Left cardiac atrium (tissue), 4 donors: ENCODE results near the gene EPS8L2. TPM values are rescaled to one million over a fixed set of nuclear protein-coding genes. Genes with fewer than 3 reads are reported as not detected.
A peak's percentile ranks its signal among the peaks of the same experiment; 100 is the strongest.

Experiments
- ATAC-seq, 2 donors: fragments of 200-7000 bp; cut with Tn5 transposase; one replicate each; pipeline ENCODE4 v1.9.1; 2020; ENCODE audit warnings: mild to moderate bottlenecking in 2 of 2, moderate library complexity in 2 of 2
- DNase-seq: peaks from one replicate; pipeline ENCODE4 v3.0.0-alpha.2; 2020
- intact Hi-C, 2 donors: fragments of 100-400 bp; cut with DNase I; formaldehyde crosslinking; loops; one replicate each; pipeline versions ENCODE4 v1.14.1 to v1.15.1; 2022 to 2023
- total RNA-seq, 2 donors: library from RNA; stranded (reverse); fragmentation: NEBNext Ultra II Directional; extraction: Animal tissue kit (Norgen Biotek cat#: 25700); gene quantifications; one replicate each; pipeline ENCODE4 v1.2.1, GENCODE V29; 2021
- donor health status: DM: no; HTN: yes; CAD: no.
- donor health status: DM: no; HTN: yes; CAD: no; lungs with severe emphysema.
- donor health status: DM: yes; HTN: yes; CAD: no.
- donor health status: Dilated cardiomyopathy.

The EPS8L2 gene
- total RNA-seq, 2 donors from 2014 or later = 6.5 to 8.0 TPM

DNA sequence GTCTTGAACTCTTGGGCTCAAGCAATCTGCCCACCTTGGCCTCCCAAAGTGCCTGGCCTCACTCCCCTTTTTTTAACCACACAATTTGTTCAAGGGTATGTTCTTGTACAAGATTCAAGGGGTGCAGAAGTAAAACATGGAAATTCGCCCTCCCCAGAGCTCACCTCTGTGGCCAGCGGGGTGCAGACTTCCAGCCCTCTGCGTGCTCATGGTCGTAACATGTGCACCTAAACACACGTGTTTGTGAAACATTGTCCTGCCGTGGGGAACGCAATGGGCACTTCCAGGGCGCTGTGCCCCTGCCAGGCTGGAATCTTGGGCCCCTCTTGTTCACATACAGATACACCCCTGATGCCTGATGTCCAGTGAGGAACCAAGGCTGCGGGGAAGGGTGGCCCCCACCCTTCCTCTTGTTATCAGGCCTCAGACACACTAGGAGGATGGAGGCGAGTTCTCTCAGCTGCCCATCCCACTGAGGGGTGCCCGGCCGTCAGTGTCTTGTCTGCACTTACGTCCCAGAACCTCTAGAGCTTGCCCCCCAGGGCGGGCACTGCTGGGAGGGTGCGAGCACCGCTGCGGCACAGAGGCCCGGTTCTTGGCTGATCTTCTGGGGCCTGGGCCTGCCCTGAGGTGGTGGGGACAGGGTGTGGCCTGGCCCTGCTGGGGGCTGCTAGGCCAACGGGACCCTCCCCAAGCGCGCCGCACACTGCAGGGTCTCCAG, 4.1 kb upstream of the EPS8L2 start:
- DNase-seq = no peak
- intact Hi-C loops = no loop called here
- no peak for ATAC-seq

DNA sequence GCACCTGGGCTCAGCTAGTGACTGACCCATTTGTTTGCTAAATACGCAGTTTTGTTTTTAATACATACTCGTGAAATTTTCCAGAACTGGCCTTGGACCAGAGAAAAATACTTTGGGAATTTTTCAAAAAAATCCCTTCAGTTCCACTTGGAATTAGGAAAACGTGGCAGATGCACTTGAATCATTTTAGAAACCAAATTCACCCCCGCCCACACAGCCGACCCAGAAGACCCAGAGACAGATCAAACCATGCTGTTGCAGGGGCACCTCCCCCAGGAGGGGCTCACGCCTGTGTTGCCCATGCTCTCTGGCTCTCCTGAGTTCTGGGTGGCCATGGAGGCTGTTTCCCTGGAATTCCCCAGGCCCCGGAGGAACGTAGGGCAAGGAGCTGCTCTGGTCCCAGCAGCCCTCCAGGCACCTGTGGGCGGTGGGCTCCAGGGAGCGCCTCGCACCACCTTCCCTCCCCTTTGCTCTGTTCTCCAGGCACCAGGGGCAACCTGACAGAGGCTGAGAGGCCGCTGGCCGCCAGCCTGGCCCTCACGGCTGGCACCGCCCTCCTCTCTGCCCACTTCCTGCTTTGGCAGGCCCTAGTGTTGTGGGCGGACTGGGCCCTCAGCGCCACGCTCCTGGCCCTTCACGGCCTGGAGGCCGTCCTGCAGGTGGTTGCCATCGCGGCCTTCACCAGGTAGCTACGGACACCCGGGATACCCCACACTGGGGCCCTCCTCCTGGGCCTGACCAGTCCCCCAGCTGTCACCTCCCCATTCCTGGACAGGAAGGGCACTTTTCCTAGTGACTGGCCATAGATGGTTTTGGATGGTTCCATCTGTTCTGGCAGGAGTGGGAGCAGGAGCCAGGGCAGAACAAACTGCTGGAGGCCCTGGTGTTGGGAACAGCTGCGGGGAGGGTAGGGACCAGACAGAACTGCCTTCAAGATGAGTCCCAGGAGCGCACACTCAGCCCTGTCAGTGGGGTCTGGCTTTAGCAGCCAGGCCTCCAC, 3.3 kb upstream of the EPS8L2 start:
- ATAC-seq = peak in 1 of 2 donors; percentile 8
- no peak for DNase-seq
- intact Hi-C loops = no loop called here

DNA sequence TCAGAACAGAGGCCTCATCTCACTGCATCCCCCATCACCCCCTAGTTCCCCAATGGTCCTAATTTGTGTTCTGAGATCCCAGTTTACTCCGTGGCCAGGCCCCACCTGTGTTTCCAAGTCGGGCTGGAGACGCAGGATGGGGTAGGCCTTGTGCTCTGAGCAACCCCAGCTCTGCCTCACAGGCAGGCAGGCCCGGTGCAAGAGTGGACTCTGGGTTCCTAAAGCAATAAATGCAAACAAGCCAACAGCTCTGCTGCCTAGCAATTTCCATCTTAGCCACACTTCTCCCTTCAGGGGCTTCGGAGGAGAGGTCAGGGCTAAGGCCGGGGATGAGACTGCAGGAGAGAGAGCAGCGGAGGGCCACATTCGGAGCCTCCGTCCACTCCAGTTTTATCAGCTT, 2.5 kb upstream of the EPS8L2 start:
- intact Hi-C loops = no loop called here
- DNase-seq = no peak
- ATAC-seq = no peak

DNA sequence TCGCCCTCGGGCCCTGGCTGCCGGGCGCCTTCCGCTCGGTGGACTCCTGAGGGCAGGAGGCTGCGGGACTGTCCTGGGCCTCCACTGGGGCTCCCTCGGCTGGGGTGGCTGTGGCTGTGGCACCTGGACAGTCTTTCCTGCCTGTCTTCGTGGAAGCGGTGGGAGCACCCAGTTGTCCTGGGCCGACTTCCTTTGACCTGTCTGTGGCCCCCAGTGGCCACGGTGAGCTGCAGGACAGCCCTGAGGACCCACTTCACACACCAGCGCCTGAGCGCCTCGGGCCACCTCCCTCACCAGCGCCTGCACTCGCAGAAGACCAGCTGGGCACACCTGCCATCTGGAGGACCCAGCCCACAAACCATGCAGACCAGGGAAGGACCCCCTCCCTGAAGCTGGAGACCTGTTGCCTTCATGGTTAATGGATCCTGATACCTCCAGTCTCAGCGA, 1.8 kb upstream of the EPS8L2 start:
- ATAC-seq = no peak
- intact Hi-C loops = no loop called here
- DNase-seq = no peak

DNA sequence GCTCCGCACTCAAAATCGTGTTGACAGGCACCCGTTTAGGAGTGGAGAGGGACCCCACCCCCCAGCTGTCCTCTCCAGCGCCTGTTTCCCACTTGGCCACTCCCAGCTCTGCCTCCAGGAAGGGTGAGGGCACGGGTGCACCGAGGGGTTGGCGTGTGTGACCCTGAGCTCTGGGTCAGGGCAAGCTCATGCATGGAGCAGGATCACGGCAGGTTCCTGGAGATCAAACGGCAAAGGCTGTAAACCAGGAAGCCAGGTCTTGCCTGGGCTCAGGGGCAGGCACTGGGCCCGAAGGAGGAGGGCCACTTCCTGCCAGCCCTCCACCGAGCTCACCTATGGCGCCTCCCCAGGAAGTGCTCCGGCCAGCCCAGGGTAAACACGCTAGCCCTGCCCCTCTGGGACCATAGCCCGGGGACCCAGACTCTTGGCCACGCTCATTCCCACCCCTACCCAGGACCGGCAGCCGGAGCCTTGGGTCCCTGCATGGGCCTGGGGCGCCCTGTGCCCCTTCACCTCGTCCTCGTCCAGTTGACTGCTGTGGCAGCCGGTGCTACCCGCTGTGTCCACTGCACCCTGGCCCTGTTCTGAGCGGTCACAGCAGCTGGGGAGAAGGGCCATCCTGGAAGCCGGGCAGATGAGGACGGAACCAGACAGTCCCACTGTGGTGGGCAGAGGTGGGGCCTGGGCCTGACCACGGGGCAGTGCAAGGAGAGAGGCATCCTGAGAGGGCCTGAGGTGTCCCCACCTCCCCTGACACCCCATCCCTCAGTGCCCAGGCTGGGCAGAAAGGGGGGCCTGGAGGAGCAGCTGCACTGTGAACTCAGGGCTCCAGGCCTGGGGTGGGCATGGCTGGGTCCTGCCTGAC, 1.0 kb upstream of the EPS8L2 start:
- intact Hi-C loops = no loop called here
- peak in 1 of 2 donors; percentile 3 for ATAC-seq
- no peak for DNase-seq

DNA sequence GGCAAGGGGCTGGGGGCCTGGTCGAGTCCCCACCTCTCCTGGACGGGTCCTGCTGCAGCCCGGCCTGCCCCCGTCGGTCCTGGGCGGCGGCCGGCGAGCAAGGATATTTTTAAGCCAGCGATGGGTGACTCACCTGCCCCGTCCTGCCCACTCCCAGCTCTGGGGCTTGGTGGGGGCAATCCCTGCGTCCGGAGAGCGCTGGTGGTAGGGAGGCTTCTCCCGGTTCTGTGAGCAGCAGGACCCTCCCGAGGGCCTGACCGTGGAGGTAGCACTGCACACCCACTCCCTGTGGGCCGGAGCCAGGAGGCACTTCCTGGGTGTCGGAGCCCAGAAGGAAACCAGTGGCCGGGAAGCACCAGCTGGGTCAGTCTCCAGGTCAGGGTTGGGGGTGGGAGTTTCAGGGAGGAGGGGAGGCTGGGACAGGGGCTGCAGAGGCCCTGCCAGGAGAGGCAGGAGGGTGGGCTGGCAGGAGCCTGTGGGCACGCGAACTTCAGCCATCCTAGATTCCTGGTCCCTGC, 467 bp downstream of the EPS8L2 start:
- intact Hi-C loops = no loop called here
- DNase-seq (peak; percentile 53), ATAC-seq (peak; percentile 23 to 67)

DNA sequence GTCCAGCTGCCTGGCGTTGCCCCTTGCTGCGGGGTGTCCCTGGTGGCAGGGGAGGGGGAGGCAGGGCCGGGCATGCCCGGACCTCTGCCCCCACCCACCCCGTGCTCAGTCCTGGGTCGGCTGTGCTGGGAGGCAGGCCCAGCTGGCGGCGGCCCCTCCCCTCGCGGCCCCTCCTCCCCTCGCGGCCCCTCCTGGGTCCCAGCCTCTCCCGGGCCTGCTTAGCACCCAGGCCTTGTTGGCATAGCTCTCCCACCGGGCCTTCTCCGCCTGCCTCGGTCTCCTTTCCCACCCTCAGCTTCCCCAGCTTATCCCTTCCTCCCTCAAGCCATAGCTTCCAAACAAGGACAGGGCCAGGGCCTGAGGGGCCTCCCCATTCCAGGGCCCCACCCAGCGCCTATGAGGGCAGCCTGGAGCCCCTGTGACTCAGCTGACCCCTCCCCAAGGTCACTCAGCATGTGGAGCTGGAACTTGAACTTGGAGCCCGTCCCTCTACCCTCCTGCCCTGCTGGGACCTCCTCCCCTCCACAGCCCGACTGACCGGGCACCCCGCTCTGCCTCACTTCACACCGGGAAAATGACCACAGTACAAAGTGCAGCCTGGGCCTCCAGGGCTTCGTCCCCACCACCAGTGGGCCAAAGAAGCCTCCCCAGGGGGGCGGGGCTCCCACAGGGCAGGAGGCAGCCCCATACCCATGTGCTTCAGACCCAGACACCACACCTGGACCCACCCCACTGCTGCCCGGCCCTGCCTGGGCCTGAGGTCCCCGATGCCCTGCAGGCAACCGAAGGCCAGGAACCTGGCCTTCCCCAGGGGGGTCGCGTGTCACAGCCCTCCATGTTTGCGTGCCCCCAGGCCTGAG, 1.2 kb downstream of the EPS8L2 start:
- DNase-seq (no peak), ATAC-seq (peak; percentile 40 to 53)
- intact Hi-C loops = no loop called here

DNA sequence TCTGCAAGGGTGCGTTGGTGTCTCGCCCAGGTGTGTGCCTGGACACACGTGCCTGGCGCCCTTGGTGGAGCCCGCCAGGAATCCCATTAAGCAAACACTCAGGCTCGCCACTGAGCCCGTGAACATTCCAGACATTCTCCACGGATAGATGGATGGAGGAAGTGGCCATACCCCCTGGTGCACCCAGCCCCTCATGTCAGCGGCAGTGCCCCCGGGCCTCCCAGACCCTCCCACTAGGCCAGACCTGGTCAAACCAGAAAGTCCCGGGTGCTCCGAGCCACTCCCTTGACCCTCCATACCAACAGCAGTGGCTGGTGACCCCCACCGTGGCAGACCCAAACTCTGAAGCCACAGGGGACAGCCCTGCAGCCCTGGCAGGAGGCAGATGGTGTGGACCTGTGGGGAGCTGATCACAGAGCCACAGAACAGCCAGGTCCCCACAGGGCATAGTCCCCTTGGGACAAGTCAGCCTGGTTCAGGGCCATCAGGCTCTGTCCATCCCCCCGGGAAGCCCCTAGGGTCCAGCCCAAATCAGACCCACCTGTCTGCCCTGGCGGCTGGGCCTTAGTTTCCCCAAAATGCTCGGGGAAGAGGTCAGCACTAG, 1.9 kb downstream of the EPS8L2 start:
- ATAC-seq (no peak), DNase-seq (no peak)
- intact Hi-C loops = no loop called here

DNA sequence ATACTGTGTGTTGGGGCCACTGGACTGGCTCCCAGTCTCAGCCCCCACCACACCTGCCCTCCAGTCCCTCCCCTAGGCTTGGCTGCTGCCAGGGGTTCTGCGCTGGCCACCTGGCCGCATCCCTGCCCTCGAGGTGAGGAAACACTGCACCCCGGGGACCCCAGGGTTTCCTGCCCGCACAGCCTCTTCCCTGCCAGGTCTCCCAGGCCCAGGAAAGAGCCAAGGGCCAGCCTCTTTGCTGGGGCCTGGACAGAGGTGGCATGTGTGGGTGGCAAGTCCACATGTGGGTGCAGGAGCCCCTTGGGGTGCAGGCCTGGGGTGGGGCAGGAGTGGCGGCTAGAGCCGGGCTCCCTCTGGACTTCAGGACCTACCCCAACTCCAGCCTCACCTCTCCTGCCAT, 2.5 kb downstream of the EPS8L2 start:
- intact Hi-C loops = no loop called here
- no peak for DNase-seq
- no peak for ATAC-seq

DNA sequence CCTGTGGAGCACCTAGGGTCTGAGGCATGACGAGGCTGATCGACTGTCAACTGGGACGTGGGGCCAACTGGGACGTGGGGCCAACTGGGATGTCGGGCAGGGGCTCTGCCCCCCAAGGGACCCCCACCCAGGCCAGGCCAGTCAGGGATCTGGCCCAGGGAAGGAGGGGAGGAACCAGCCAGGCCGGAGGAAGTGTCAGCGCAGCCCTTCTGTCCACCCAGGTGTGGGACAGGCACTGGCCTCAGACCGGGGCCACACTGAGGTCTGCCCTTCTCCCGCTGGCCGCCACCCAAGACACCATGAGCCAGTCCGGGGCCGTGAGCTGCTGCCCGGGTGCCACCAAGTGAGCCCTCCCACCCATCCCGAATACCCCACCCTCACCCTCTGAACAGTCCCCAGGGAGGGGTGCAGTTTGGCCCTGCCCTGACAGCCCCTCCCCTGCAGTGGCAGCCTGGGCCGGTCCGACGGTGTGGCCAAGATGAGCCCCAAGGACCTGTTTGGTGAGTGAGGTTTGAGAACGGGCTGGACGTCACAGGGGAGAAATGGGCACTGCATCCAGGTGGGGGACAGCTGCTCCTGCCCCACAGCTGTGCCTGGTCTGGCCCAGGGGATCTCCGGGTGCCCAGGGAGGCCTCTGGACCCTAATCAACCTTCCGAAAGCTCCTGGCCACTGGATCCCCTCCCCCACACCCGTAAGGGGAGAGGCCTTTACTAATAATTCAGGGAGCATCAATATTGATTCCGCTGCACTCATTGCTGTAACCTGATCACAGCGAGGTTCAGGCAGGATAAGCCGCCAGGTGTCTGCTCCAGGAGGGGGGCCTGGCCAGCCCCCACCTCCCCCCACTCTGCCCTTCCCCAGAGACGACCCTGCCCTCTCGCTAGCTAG, 3.3 kb downstream of the EPS8L2 start:
- no peak for ATAC-seq
- DNase-seq = no peak
- intact Hi-C loops = no loop called here

DNA sequence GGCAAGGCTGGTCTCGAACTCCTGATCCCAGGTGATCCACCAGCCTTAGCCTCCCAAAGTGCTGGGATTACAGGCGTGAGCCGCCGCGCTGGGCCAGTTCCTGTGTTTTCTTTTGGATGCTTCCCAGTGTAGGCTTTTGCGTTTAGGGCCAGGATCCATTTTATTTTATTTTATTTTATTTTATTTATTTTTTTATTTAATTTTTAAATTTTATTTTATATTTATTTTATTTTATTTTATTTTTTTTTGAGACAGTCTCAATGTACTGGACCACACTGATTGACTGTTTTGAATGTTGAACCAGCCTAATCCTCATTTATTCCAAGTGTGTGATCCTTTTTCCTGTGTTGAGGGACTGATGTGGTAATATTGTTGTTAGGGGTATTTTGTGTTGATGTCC, 8.4 kb downstream of the EPS8L2 start:
- intact Hi-C loops = no loop called here
- no peak for DNase-seq
- ATAC-seq = no peak

DNA sequence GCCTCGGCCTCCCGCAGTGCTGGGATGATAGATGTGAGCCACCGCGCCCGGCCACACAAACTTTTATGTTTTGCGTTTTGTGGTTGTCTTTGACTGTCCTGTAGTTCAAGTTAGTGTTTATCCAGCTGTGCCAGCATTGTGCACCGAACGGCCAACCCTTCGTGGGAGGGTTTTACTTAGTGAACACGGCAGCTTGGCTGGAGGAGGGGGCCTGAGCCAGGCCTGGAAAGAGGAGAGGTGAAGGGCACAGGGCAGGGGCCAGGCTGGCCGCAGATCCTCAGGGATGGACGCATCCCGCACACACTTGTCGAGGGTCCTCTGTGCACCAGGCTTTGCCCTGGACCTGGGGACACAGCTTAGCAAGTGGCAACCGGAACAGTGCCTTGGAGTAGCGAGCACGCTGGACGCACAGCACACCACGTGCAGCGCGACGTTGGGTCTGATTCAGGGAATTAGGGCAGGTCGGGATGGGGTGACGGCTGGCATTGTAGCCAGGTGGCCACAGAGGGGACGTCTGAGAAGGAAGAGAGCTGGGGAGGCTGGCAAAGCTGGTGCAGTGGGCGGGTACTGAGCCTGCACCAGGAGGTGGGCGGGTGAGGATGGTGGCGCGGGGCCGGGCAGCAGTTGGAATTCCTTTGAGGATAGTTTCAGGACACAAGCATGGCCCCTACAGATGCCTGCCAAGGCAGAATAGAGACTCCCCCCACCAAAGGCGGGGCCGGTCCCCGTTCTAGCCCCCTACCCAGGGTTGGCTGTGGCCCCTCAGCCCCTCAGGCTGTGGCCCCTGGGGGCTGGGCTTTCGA, 13.4 kb downstream of the EPS8L2 start:
- intact Hi-C loops = loop anchor here (5.0 kb wide), 2 partner anchors 57 to 162 kb away; no protein-coding TSS in a partner anchor
- ATAC-seq = no peak
- no peak for DNase-seq

DNA sequence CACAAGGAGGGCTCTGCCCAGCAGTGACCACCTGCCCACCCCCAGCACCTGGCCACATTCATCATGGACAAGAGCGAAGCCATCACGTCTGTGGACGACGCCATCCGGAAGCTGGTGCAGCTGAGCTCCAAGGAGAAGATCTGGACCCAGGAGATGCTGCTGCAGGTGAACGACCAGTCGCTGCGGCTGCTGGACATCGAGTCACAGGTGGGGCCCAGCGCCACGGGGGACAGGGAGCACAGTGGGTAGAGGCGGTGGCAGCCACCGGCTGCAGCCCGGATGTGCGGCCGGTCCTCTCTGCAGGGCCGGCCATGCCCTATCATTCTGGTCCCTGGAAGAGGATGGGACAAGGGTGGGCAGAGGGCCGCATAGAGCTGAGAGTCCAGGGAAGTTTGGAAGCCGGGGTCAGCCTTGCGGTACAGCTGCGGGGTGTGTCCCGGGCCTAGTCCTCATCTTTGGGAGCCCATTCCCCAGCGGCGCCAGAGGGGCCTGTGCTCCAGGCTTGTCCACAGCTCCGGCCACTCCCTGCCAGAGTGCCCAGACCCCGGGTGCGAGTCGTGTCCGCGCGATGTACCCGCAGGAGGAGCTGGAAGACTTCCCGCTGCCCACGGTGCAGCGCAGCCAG, 14.1 kb downstream of the EPS8L2 start:
- no peak for ATAC-seq
- intact Hi-C loops = loop anchor here (5.0 kb wide), 2 partner anchors 58 to 163 kb away; no protein-coding TSS in a partner anchor
- no peak for DNase-seq

DNA sequence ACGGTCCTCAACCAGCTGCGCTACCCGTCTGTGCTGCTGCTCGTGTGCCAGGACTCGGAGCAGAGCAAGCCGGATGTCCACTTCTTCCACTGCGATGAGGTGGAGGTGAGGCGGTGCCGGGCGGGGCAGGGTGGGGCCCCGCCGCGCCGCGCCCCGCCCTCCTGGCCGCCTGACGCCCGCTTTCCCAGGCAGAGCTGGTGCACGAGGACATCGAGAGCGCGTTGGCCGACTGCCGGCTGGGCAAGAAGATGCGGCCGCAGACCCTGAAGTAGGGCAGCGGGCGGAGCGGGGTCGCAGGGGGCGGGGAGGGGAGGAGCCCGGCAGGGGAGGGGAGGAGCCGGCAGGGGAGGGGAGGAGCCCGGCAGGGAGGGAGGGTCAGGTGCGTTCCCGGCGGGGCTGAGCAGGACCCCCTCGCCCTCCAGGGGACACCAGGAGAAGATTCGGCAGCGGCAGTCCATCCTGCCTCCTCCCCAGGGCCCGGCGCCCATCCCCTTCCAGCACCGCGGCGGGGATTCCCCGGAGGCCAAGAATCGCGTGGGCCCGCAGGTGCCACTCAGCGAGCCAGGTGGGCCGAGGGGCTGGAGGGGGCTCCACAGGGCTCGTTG, 14.7 kb downstream of the EPS8L2 start:
- peak; percentile 59 for DNase-seq
- intact Hi-C loops = loop anchor here (5.0 kb wide), 2 partner anchors 58 to 163 kb away; no protein-coding TSS in a partner anchor
- peak in 1 of 2 donors; percentile 20 for ATAC-seq

DNA sequence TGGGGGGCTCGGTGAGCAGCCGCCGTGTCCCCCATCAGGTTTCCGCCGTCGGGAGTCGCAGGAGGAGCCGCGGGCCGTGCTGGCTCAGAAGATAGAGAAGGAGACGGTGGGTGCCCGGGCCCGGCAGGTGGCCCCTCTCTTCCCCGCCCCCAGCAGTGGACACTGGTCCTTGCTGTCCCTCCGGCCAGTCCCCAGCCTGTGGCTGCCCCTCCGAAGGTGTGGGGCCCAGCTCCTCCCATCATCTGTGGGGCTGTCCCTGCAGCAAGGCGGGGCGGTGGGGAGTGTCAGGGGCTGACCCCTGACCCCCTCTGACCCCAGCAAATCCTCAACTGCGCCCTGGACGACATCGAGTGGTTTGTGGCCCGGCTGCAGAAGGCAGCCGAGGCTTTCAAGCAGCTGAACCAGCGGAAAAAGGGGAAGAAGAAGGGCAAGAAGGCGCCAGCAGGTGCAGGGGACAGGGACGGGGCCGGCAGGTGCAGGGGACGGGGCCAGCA, 15.3 kb downstream of the EPS8L2 start:
- DNase-seq (no peak), ATAC-seq (no peak)
- intact Hi-C loops = loop anchor here (5.0 kb wide), 2 partner anchors 59 to 164 kb away; no protein-coding TSS in a partner anchor
